CD4-positive, alpha-beta T cell treated with Interleukin-17A for 1 hour (primary cell): ENCODE results near the gene TBC1D22A.
"Not testable (repeated sequence)": the region's sequence is repeated elsewhere in the genome, so short reads cannot be mapped to it uniquely, and the experiment has no call there.

Experiments
- DNase-seq: peaks from one replicate; pipeline ENCODE4 v3.0.0-alpha.2; 2020

Gene TBC1D22A

GRCh38 chr22:46976598-46976997, 214.1 kb downstream of the TBC1D22A start:
- no peak for DNase-seq

- DNase-seq, result no peak
These were observed 215.3 kb downstream of the TBC1D22A start for GRCh38 chr22:46977656-46978343.

- not testable (repeated sequence) for DNase-seq
These were observed 216.2 kb downstream of the TBC1D22A start for GRCh38 chr22:46978668-46979067.

GRCh38 chr22:46979506-46979905, 217.1 kb downstream of the TBC1D22A start:
- DNase-seq, result no peak

GRCh38 chr22:46980392-46980791, 217.9 kb downstream of the TBC1D22A start:
- no peak for DNase-seq

- DNase-seq, result no peak
These were observed 220.2 kb downstream of the TBC1D22A start for GRCh38 chr22:46982635-46983034.

- no peak for DNase-seq
These were observed 220.6 kb downstream of the TBC1D22A start for GRCh38 chr22:46983046-46983445.

GRCh38 chr22:46984751-46985506, 222.5 kb downstream of the TBC1D22A start:
- DNase-seq, result no peak

- no peak for DNase-seq
These were observed 223.0 kb downstream of the TBC1D22A start for GRCh38 chr22:46985507-46985882.

GRCh38 chr22:46986788-46987187, 224.3 kb downstream of the TBC1D22A start:
- no peak for DNase-seq

- DNase-seq, result no peak
These were observed 228.6 kb downstream of the TBC1D22A start for GRCh38 chr22:46990937-46991550.

- no peak for DNase-seq
These were observed 229.2 kb downstream of the TBC1D22A start for GRCh38 chr22:46991666-46992065.

- no peak for DNase-seq
These were observed 229.8 kb downstream of the TBC1D22A start for GRCh38 chr22:46992121-46992731.

- no peak for DNase-seq
These were observed 231.2 kb downstream of the TBC1D22A start for GRCh38 chr22:46993633-46994032.

GRCh38 chr22:46994265-46994664, 231.8 kb downstream of the TBC1D22A start:
- no peak for DNase-seq

- DNase-seq, result no peak
These were observed 232.5 kb downstream of the TBC1D22A start for GRCh38 chr22:46994983-46995382.

GRCh38 chr22:46995501-46996360, 233.3 kb downstream of the TBC1D22A start:
- DNase-seq, result no peak

GRCh38 chr22:46996595-46997310, 234.3 kb downstream of the TBC1D22A start:
- DNase-seq, result no peak

GRCh38 chr22:46997311-46997970, 235.0 kb downstream of the TBC1D22A start:
- DNase-seq, result no peak

GRCh38 chr22:46998331-46998730, 235.9 kb downstream of the TBC1D22A start:
- no peak for DNase-seq

GRCh38 chr22:47000256-47000655, 237.8 kb downstream of the TBC1D22A start:
- DNase-seq, result no peak
